Urinary bladder (tissue), 4 donors: ENCODE data around the gene MAEA. TPM values are rescaled to one million over a fixed set of nuclear protein-coding genes. Genes with fewer than 3 reads are reported as not detected.

Experiments used
- DNase-seq: peaks from one replicate; pipeline ENCODE4 v3.0.0-alpha.2; 2015; ENCODE audit errors: extremely low spot score
- H3K27ac ChIP-seq: one replicate; pipeline ENCODE4 v1.5.1; 2013; ENCODE audit warnings: low read depth, mild to moderate bottlenecking, moderate library complexity
- H3K36me3 ChIP-seq: one replicate; pipeline ENCODE4 v1.6.1; 2013; ENCODE audit warnings: mild to moderate bottlenecking, moderate library complexity; ENCODE audit not compliant: insufficient read depth
- H3K4me1 ChIP-seq: one replicate; pipeline ENCODE4 v1.6.1; 2013; ENCODE audit warnings: mild to moderate bottlenecking, moderate library complexity; ENCODE audit not compliant: insufficient read depth
- H3K4me3 ChIP-seq: one replicate; pipeline ENCODE4 v1.5.1; 2013; ENCODE audit warnings: low read depth, low read length
- WGBS: extraction: QIAGEN DNeasy Blood & Tissue Kit; methylation state at CpG from one replicate; pipeline ENCODE4 v1.1.7; 2013; 5-methylcytosine and 5-hydroxymethylcytosine counted together
- polyA plus RNA-seq: library from polyadenylated mRNA; stranded (reverse); fragments of 200-250 nt; gene quantifications from one replicate; pipeline ENCODE4 v1.2.3, GENCODE V29; 2013
- total RNA-seq: library from RNA; depleted of rRNA; stranded (reverse); fragments of >200 nt; gene quantifications from one replicate; pipeline ENCODE4 v1.2.3, GENCODE V29; 2014
- donor health status: healthy with polysubstance abuse.
- donor health status: healthy.

MAEA gene
- total and polyA plus RNA-seq, 2 donors: 25.6 to 69.9 TPM

DNA sequence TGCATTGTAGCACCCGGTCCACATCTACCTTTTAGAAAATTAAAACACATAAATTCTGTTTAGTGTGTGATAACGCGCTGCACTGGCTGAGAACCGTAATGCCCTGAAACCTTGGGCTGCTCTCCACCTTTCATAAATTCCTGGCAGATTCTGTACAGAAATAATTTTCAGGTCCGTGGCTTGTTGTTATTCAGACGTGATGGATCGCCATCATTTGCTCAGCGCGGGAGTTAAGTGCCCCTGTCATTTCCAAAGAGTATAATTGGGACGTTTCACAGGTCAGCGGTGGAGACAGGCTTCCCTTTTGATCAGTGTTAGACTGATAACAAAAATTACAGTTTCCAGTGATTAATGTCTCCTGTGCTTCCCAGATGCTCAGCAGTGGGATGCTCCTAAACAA is 73.8 kb downstream of the MAEA start:
- Histone ChIP-seq H3K36me3 (peaks cover 2% of the 10 kb centered on the region), H3K4me1 (no peaks in the 10 kb centered on the region), H3K4me3 (no peak overlapping the region), H3K27ac (no peak overlapping the region)
- 91% methylated on average over 11 of the region's 11 CpGs for WGBS
- no peak for DNase-seq

DNA sequence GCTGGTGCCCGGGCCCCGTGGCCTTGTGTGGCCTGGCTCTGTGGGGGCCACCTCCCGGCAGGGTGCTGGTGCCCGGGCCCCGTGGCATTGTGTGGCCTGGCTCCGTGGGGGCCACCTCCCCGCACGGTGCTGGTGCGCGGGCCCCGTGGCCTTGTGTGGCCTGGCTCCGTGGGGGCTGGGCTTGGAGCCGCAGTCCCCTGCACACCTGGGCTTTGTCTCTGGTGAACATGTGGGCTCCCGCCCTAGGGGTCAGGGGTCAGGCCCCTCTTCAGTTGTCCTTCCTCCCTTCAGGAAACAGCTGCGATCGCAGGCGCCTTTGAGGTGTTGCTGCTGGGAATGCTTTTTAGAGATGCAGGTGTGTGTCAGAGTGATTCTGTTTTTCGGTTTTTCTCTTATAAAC is 74.5 kb downstream of the MAEA start:
- DNase-seq: no peak
- 87% methylated on average over 16 of the region's 18 CpGs for WGBS
- H3K36me3 ChIP-seq: no peaks in the 10 kb centered on the region
- no peaks in the 10 kb centered on the region for H3K4me1 ChIP-seq
- H3K4me3 ChIP-seq: no peak overlapping the region
- H3K27ac ChIP-seq: no peak overlapping the region

DNA sequence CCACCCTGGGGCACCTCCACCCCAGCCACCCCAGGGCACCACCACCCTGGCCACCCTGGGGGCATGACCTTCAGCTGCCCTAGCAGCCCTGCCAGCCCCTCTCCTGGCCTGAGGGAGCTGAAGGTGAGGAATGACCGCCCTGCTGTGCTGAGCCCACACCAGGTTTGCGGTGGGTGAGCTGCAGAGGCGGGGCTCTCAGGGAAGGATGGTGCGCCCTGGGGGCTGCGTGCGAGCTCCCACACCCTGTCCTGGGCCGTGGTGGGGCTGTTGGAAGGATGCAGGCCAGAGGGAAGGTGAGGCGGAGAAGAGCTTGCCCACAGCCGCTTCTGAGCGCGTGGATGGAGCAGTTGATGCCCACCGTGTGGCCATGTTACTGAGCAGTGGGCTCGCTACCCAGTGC is 75.1 kb downstream of the MAEA start:
- Histone ChIP-seq H3K27ac (no peak overlapping the region), H3K36me3 (no peaks in the 10 kb centered on the region), H3K4me1 (no peaks in the 10 kb centered on the region), H3K4me3 (no peak overlapping the region)
- WGBS: 93% methylated on average over 13 of the region's 13 CpGs
- no peak for DNase-seq

DNA sequence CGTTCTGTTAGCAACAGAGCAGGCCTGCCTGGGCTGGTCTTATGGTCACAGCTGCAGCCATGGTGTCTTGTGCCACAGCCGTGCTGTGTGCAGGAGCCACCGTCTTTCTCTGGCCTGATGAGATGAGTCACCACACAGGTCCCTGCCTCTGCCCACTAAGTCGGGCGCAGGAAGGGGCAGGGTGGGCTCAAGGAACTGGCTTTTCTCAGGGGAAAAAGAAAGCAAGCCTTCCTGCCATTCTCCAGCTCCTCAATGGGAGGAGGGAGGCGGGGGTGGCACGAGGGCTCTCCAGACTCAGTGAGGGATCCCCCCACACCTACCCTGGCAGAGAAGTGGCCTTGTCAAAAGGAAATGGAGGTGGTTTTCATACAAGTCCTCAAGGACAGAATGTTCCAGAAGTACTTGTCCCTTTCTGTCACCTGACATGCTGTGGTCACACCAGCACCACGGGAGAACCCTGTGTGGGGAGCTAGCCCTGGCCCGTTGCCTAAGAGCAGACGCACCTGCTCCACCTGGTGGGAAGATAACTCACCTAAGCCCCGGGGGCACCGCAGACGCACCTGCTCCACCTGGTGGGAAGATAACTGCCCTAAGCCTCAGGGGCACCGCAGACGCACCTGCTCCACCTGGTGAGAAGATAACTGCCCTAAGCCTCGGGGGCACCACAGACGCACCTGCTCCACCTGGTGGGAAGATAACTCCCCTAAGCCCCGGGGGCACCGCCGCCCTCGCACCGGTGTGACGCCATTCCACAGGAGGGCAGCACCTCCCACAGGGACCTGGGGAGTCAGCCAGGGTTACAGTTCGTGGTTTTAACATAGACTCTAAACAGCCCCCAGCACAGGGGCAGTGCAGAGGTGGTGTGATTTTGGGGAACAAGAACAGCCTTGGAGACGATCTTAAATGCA is 75.8 kb downstream of the MAEA start:
- no peaks in the 10 kb centered on the region for H3K36me3 ChIP-seq
- no peak overlapping the region for H3K4me3 ChIP-seq
- H3K4me1 ChIP-seq: no peaks in the 10 kb centered on the region
- no peak for DNase-seq
- WGBS: 86% methylated on average over 25 of the region's 25 CpGs
- no peak overlapping the region for H3K27ac ChIP-seq

DNA sequence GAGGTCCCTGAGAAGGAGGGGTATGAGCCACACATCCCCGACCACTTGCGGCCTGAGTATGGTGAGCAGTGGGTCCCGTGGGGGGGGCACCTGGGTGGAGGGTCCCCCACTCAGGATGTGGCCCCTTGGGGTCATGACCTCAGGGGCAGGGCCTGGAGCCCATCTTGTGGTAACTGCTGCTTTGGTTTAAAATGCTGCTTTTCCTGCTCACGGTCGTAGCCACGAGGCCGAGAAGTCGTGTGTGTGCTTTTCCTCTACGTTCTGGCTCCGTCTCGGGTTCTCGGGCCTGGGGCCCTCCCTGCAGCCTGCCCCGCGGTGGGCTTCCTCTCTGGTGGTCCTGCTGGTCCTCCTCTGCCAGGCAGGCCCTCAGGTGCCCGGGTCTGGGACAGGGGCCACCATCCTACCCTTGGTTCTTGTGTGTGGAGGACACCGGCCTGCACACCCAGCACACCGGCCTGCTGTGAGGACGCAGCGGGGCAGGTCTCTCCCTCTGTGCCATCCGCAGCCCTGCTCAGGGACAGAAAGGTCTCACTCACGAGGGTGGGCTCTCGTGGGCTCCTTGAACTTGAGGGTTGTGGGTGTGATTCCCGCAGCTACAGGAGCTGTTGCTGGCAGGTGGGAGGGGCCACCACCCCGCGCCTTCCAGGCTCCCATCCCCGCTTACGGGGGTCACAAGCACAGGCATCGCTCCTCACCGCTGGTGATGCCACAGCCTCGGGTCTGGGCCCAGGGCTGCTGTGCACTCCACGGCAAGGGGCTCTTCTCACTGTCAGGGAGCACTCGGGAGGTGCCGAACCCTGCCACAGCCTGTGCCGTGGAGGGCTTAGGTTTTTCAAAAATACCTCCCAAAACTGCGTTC is 76.9 kb downstream of the MAEA start:
- Histone ChIP-seq H3K36me3 (no peaks in the 10 kb centered on the region), H3K27ac (no peak overlapping the region), H3K4me3 (no peak overlapping the region), H3K4me1 (no peaks in the 10 kb centered on the region)
- DNase-seq: no peak
- WGBS: 92% methylated on average over 35 of the region's 35 CpGs

DNA sequence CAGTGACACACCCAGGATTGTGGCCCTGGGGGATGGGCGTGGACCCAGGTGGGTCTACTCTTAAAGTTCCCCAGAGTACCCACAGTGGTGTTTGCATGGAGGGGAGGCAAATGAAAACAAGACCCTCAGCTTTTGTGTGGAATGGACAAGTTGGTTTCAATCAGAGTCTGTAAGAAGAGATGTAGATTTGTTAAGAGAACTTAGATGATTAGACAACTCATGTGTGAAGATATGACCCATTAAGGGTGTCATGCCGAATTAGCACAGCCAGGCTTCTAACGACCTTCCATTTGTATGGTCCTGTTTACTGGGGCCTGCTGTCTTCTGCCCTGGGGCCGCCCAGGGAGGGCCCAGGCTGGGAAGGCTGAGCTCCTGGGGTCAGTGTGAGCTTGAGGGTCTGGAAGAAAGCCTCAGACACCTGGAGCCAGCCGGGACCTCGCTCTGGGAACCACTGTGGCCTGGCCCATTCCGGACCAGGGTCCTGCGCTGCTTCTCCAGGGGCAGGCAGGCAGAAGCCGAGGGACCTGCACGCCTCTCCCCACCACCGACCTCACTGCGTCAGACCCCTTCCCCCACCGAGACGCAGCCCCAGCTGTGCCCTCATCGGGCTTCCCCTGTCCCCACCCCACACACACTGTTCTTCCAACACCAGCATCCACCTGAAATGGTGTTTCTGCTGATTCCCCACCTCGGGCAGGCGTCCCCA is 77.7 kb downstream of the MAEA start:
- no peak for DNase-seq
- Histone ChIP-seq H3K27ac (no peak overlapping the region), H3K4me1 (no peaks in the 10 kb centered on the region), H3K36me3 (no peaks in the 10 kb centered on the region), H3K4me3 (no peak overlapping the region)
- 90% methylated on average over 17 of the region's 17 CpGs for WGBS

DNA sequence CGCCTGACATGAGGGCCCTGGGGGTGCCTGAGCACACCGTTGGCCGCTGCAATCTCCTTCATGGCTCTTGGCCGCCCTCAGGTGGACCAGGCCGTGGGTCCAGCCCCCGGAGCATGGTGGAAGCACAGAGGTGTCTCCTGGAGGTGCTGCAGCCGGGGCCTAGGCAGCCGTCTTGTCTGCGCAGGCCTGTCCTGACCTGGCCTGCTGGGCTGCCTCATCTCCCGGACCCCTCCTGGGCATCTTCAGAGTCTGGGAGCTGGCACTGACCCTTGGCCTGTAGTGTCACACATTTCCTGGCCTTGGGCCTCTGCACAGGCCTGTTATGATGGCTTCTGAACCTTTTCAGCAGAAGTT is 78.2 kb downstream of the MAEA start:
- no peak for DNase-seq
- Histone ChIP-seq H3K36me3 (no peaks in the 10 kb centered on the region), H3K27ac (no peak overlapping the region), H3K4me1 (no peaks in the 10 kb centered on the region), H3K4me3 (no peak overlapping the region)
- 88% methylated on average over 10 of the region's 10 CpGs for WGBS

DNA sequence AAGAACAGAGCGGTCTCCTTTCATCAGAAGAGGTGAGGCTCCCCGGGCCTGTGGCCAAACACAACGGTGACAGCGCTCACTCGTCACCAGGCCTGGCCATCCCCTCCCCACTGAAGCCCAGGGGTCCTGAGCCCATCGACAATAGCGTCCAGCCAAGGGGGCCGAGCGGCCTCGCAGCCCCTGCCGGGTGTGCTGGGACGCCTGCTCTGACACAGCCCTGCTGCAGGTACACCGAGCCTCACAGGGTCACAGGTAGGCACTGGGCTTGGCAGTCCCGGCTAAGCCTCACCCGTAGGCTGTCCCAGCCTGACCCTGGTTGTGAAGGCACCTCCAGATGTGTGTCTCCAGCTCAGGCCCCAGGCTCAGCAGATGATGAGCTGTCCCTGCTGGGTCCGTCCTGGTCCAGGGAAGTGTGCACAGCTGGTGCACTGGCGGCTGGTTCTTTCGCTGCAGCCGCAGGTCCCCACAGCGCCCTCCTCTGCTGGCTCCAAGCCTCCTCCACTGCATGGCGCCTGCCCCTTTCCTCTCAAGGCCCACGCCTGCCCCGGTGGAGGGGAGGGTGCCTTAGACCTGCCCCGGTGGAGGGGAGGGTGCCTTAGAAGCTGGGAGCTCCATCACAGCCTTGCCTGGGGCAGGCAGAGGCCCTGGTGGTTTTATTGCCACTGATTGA is 78.9 kb downstream of the MAEA start:
- DNase-seq: no peak
- H3K36me3 ChIP-seq: no peaks in the 10 kb centered on the region
- no peak overlapping the region for H3K27ac ChIP-seq
- 92% methylated on average over 24 of the region's 24 CpGs for WGBS
- H3K4me3 ChIP-seq: no peak overlapping the region
- H3K4me1 ChIP-seq: no peaks in the 10 kb centered on the region

DNA sequence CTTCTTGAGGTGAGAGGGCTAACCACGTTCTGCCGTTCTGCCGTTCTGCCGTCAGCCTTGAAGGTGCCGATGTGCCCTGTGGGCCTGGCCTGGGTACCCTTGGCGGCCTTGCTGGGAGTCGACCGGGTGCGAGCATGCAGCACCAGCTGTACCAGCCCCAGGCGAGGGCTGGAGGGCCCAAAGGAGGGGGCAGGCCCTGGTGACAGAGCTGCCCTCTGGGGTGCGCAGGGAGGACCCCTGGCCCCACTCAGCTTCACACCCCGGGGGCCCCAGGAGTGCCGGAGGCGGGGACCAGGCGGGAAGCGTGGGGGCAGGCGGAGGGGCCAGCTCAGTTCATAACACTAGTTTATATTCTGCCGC is 79.4 kb downstream of the MAEA start:
- H3K4me3 ChIP-seq: no peak overlapping the region
- H3K36me3 ChIP-seq: no peaks in the 10 kb centered on the region
- no peaks in the 10 kb centered on the region for H3K4me1 ChIP-seq
- DNase-seq: no peak
- 77% methylated on average over 18 of the region's 18 CpGs for WGBS
- no peak overlapping the region for H3K27ac ChIP-seq

DNA sequence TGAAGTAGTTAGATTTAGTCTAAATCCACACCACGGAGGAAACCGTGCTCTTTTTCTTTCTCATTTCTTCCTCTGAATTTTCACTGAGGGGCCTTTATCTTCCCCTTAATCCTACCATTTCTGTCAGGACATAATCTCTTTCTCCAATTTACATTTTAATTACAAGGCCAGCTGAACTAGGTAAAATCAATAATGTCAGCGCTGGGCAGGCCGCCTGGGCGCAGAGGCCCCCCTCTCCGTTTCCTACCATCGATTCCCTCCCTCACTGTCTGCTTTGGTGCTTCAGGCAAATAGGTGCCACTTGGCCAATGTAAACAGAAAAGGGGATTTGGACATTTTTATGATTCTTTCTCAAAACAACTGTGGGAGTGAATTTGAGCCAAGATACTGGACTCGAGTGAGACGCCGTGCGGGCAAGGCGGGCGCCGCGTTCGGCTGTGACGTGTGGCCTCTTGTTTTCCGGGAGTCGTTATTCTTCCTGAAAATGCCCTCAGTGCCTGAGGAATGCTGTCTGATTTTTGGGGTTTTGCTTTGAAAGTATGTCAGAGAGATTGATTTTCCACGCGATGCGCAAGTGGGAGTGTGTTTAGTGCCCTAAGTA is 79.9 kb downstream of the MAEA start:
- H3K27ac ChIP-seq: no peak overlapping the region
- H3K4me3 ChIP-seq: no peak overlapping the region
- 84% methylated on average over 22 of the region's 22 CpGs for WGBS
- DNase-seq: no peak
- no peaks in the 10 kb centered on the region for H3K4me1 ChIP-seq
- no peaks in the 10 kb centered on the region for H3K36me3 ChIP-seq

DNA sequence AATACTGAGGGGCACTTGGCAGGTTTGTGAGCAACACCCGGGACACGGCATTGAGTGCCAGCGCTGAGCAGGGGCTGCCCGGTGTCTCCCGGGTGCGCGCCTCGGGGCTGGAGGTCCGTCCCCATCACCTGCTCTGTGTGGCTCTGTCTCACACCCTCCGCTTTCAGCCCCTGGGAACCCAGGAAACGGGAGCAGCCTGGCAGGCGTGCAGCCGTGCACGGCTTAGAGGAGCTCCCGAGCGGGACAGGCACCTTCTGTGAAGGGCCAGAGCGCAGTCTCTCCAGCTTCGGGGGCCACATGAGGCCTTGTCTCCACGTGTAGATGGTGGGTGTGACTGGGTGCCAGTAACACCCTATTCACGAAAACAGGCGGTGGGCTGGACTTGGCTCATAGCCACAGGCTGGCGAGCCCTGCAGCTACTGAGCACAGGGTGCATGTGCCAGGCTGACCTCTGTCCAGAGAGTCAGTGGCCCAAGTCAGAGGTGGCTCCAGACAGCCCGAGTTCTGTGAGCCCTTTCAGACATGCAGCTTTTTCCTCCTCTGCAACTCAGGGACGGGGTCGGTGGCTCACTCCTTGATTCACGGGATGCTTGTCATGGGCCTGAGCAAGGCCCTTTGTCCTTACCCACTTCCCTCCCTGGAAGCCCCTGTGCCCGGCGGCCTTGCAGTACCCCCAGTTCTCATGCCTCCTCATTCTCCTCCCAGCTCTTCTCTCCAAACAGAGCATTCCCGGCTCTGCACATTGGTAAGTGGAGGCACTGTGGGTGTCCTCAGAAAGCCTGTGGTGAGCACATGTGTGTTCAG is 80.8 kb downstream of the MAEA start:
- H3K27ac ChIP-seq: no peak overlapping the region
- no peak overlapping the region for H3K4me3 ChIP-seq
- DNase-seq: no peak
- no peaks in the 10 kb centered on the region for H3K36me3 ChIP-seq
- no peaks in the 10 kb centered on the region for H3K4me1 ChIP-seq
- 92% methylated on average over 29 of the region's 29 CpGs for WGBS
